HG03135 (cell line): ENCODE data around the gene ARMC7.
"Not testable (repeated sequence)": the region's sequence is repeated elsewhere in the genome, so short reads cannot be mapped to it uniquely, and the experiment has no call there.

Experiments
- ATAC-seq: cut with Tn5 transposase; IDR thresholded peaks from one replicate; pipeline ENCODE4 v1.9.1; 2021; ENCODE audit warnings: mild to moderate bottlenecking, moderate library complexity; ENCODE audit not compliant: unreplicated experiment

Gene ARMC7

GRCh38 chr17:75152523-75152921, 42.8 kb downstream of the ARMC7 start:
- no peak for ATAC-seq

GRCh38 chr17:75152922-75153779, 43.4 kb downstream of the ARMC7 start:
- no peak for ATAC-seq

GRCh38 chr17:75153780-75154194, 44.0 kb downstream of the ARMC7 start:
- ATAC-seq = peak; percentile 10

- ATAC-seq = peak; percentile 94
Observed at GRCh38 chr17:75154195-75155106, 44.7 kb downstream of the ARMC7 start, which contains the start of gene JPT1. JPT1 (minus strand) TSS chr17:75154512; CDS start chr17:75154397, 115 bp downstream.

- no peak for ATAC-seq
Observed at GRCh38 chr17:75155191-75155601, 45.4 kb downstream of the ARMC7 start.

GRCh38 chr17:75158480-75158879, 48.7 kb downstream of the ARMC7 start:
- ATAC-seq = not testable (repeated sequence)

GRCh38 chr17:75159196-75160031, 49.6 kb downstream of the ARMC7 start:
- no peak for ATAC-seq

GRCh38 chr17:75160211-75160610, 50.4 kb downstream of the ARMC7 start:
- no peak for ATAC-seq

GRCh38 chr17:75163074-75163473, 53.3 kb downstream of the ARMC7 start:
- no peak for ATAC-seq

GRCh38 chr17:75164606-75165005, 54.8 kb downstream of the ARMC7 start:
- not testable (repeated sequence) for ATAC-seq

- no peak for ATAC-seq
Observed at GRCh38 chr17:75168998-75169397, 59.2 kb downstream of the ARMC7 start.

GRCh38 chr17:75173526-75173925, 63.8 kb downstream of the ARMC7 start:
- ATAC-seq = no peak

- ATAC-seq = no peak
Observed at GRCh38 chr17:75174996-75175395, 65.2 kb downstream of the ARMC7 start.

GRCh38 chr17:75176625-75177024, 66.9 kb downstream of the ARMC7 start:
- no peak for ATAC-seq

GRCh38 chr17:75178453-75178852, 68.7 kb downstream of the ARMC7 start:
- ATAC-seq = no peak
